RCC 7860 (cell line): Measurements from ENCODE around the gene DZIP1.
A peak's percentile ranks its signal among the peaks of the same experiment; 100 is the strongest.
"Not testable (repeated sequence)": the region's sequence is repeated elsewhere in the genome, so short reads cannot be mapped to it uniquely, and the experiment has no call there.

Experiments used
- DNase-seq: peaks from one replicate; pipeline ENCODE4 v3.0.0-alpha.2; 2015; ENCODE audit warnings: low spot score
- FAIRE-seq: peaks from 2 replicates; lab custom pipeline; 2012; peaks lifted over from hg19 to GRCh38; lab: Jason Lieb, UNC

The DZIP1 gene

GRCh38 chr13:95603887-95604555 is 40.5 kb downstream of the DZIP1 start:
- FAIRE-seq: no peak
- DNase-seq: peak; percentile 20

GRCh38 chr13:95601906-95602305 is 42.6 kb downstream of the DZIP1 start:
- DNase-seq (no peak), FAIRE-seq (no peak)

DNA sequence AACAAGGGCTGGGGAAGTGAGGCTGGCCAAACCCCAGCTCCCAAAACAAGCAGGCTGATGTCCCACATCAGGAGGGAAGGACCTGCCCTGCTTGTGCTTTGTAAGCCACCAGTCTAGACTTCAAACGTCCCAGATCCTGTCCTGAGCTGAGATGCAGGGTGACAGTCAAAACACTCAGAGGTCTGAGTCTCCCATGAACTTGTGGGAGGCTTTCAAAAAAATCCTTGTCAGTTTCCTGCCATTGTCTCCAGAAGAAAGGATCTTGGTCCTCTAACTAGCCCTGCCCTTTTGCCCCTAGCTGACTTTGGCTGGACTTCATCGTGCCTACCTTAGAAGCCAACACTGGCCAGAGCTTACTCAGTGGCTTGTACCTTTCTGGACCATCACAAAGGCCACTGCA is 43.3 kb downstream of the DZIP1 start:
- DNase-seq: no peak
- FAIRE-seq: no peak

GRCh38 chr13:95596701-95597100 is 47.8 kb downstream of the DZIP1 start:
- DNase-seq (no peak), FAIRE-seq (no peak)

GRCh38 chr13:95593462-95593861 is 51.0 kb downstream of the DZIP1 start:
- DNase-seq (no peak), FAIRE-seq (no peak)

DNA sequence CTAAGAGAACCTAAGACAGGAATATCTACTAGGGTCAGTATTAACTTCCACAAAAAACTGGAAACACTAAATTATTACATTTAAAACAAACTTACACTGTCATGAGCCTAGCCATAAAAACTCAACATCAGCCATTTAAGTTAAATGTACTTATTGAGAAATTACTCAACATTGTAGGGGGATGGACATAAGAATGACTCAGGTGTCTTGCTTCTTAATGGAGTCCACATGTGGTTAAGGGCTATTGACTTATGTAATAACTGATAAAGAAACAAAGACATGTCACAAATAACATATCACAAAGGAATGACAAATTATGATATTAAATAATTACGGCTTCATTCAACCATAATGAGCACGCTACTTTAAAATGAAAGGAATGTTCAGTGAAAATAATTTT is 55.8 kb downstream of the DZIP1 start:
- FAIRE-seq (no peak), DNase-seq (no peak)

DNA sequence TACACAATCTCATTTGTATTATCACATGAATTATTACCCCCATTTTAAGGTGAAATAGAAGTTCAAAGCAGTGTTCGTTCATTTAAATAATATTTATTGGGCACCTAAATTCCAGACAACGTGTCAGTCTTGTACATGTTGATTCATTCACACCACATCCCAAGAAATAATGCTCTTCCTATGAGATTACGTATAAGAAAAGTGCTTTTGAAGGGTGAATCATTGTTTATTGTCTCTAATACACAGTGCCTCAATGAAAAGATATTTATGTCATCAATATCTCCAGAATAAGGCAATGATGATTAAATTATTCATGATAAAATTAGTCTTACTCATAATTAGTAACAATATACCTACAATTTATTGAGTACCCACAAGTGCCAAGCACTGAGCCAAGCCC is 56.4 kb downstream of the DZIP1 start:
- no peak for DNase-seq
- FAIRE-seq: no peak

GRCh38 chr13:95585867-95586266 is 58.6 kb downstream of the DZIP1 start:
- DNase-seq (no peak), FAIRE-seq (no peak)

DNA sequence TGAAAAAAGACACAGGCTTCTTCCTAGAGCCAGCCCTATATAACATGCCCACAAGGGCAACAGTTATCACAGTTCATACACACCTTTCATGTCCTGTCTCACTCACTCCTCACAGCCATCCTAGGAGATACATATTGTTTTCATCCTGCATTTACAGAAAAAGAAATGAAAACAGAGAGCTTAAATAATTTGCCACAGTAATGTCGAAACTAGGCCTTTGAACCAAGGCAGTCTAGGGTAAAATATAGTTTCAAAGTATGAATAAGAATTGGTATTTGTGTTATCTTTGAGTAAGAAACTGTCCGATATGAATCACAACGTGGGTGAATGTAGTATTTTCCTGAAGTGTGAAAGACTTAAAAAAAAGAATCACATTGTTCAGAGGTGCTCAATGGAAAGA is 65.2 kb downstream of the DZIP1 start:
- DNase-seq: no peak
- no peak for FAIRE-seq

DNA sequence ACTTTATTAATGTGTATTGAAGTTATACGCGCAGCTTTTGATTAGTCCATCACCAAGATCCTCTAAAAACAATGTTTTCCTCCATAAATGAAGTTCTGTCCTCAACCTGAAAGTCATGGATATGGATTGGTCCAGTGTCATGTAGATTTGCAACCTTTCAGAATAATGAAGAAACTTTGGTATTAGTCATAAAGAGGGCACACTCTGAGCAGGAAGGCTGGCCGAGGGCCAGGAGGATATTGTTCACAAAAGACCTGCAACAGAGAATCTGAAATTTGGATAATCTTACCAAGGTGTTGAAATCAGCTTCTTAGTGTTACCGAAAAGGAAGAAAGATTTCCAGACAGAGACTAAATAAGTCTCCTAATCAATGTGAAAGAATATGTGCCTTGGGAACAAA is 71.3 kb downstream of the DZIP1 start:
- FAIRE-seq (no peak), DNase-seq (no peak)

DNA sequence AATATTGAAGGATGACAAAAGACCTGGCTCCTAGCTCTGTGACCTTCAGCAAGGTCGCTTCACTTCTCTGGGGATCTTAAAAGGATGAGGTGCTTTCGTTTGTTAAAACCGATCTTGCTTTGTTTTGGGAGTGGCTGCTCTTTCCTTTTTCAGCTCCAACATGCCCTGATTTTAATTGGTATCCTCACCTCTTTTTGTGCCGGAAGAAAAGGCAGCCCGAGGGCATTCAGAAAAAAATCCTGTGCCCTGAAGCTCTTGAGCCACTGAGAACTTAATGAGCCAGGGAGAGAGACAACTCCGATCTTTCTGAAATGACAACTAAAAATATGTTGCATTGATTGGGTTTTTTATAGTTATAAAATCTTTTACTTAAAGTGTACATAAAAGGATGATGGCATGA is 72.6 kb downstream of the DZIP1 start:
- FAIRE-seq: no peak
- DNase-seq: no peak

- FAIRE-seq (no peak), DNase-seq (no peak)
Measured at GRCh38 chr13:95570016-95570415, 74.5 kb downstream of the DZIP1 start.

GRCh38 chr13:95568131-95568530 is 76.4 kb downstream of the DZIP1 start:
- DNase-seq (no peak), FAIRE-seq (no peak)

DNA sequence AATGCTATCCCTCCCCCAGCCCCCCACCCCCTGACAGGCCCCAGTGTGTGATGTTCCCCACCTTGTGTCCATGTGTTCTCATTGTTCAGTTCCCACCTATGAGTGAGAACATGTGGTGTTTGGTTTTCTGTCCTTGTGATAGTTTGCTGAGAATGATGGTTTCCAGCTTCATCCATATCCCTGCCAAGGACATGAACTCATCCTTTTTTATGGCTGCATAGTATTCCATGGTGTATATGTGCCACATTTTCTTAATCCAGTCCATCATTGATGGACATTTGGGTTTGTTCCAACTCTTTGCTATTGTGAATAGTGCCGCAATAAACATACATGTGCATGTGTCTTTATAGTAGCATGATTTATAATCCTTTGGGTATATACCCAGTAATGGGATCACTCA is 78.7 kb downstream of the DZIP1 start:
- not testable (repeated sequence) for DNase-seq, FAIRE-seq

GRCh38 chr13:95564733-95565291 is 79.7 kb downstream of the DZIP1 start:
- FAIRE-seq: no peak
- DNase-seq: no peak

DNA sequence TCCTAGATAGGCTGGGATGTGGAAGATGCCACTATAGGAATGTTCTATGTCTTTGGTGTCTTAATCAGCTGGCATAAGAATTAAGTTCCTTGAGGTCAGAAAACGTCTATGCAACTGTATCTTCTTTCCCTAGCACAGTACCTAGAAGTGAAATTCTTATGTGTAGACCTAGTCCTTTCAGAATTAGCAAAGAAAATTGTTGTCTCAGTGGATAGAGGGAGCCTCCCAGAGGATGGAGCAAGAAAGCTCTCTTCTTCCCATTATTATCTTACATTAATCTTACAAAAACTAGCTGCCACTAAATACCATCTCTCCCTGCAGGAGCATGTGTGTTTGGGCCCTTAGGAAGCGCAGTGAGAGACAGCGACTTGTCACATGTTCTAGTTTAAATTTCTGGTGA is 80.4 kb downstream of the DZIP1 start:
- FAIRE-seq: no peak
- no peak for DNase-seq

DNA sequence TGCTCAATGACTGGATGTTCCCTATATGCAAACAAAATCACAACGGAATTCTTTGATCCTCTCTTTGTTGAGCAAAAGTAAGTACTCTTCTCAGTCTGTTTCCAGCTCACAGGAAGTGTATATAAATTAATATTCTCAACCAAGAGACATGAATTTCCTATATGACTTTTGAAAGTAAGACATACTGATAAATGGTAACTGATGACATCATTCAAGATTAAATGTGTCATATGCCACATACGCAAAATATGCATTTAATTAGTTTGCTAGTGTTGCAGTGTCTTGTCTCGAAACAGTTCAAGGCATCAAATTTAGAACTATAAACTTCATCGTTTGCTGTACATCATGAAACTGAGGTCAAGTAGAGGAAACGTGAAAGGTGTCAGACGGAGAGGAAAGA is 84.1 kb downstream of the DZIP1 start:
- FAIRE-seq: no peak
- no peak for DNase-seq

- FAIRE-seq (no peak), DNase-seq (no peak)
Measured at GRCh38 chr13:95559100-95559499, 85.4 kb downstream of the DZIP1 start.

DNA sequence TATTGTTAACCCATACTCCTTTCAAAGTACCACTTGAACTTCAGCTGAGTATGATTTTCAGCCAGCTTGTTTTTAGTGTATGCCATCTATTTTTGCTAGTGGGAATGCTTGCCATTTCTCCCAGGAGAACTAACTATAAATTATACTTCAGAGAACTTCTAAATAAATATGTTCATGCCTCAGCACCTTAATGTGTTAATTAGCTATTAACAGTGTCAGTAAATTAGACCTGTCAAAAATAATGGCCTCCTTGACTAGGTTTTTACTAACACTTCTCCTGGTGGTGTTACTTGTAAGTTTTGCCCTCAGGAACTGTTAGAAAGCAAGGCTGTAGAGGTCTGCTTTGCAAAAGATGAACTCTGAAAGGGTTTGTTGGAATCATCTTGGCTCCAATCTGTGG is 87.5 kb downstream of the DZIP1 start:
- FAIRE-seq: no peak

GRCh38 chr13:95553581-95554385 is 90.7 kb downstream of the DZIP1 start:
- no peak for DNase-seq
- no peak for FAIRE-seq

More for the DNA sequence above, 87.5 kb downstream of the DZIP1 start:
- DNase-seq: no peak

- no peak for DNase-seq
- no peak for FAIRE-seq
Measured at GRCh38 chr13:95552539-95553441, 91.7 kb downstream of the DZIP1 start, which contains the start of gene CLDN10. Gene CLDN10, plus strand, starts transcription at chr13:95552720. Its CDS starts 34 bp downstream, at chr13:95552754.
